Stimulated activated naive CD4-positive, alpha-beta T cell treated with Interleukin-2 at 50 U/mL for 16 hours (primary cell): ENCODE data around the gene PARP14.
"Not testable (repeated sequence)": the region's sequence is repeated elsewhere in the genome, so short reads cannot be mapped to it uniquely, and the experiment has no call there.

Experiments used
- DNase-seq: peaks from one replicate; lab custom pipeline; 2025; lab: John Stamatoyannopoulos, UW

Gene PARP14

DNA sequence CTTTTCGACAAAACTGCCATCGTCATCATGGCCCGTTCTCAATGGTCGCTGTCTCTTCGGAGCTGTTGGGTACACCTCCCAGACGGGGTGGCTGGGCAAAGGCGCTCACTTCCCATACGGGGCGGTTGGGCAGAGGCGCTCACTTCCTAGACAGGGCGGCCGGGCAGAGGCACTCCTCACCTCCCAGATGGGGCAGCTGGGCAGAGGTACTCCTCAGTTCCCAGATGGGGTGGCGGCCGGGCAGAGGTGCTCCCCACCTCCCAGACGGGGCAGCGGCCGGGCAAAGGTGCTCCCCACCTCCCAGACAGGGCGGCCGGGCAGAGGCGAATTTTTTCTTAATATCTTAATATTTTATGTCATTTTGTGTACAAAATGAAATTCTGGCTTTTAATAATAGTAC is 44.5 kb downstream of the PARP14 start:
- no peak for DNase-seq

DNA sequence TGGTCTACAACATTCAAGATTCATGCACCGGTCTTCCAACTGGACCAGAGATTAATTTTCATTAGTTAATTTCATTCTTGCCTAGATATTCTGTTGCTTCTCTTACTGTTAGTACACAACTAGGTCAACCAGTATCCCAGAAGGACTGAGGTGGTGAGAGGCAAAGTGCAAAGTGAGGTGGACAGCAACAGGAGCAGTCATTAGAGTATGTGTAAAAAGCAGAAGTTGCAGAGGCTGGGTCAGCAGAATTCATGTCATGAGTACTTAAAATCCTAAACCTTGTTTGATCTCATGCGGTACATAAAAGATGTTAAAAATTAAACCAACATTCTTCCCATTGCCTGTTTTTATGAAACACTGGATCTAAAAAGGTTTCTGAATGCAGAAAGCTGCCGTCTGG is 46.7 kb downstream of the PARP14 start:
- DNase-seq: no peak

DNA sequence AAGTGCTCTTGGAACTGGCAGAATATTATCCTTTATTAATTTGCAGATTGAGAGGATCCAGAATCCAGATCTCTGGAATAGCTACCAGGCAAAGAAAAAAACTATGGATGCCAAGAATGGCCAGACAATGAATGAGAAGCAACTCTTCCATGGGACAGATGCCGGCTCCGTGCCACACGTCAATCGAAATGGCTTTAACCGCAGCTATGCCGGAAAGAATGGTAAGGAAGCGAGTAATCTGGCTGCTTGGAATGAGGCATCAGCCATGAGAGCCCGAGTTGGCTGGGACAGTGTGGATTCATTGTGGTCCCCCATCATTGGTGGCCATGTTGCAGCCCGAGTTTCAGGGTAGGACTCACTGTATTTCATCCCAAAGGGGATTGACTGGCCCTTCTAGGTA is 47.1 kb downstream of the PARP14 start:
- DNase-seq: no peak

DNA sequence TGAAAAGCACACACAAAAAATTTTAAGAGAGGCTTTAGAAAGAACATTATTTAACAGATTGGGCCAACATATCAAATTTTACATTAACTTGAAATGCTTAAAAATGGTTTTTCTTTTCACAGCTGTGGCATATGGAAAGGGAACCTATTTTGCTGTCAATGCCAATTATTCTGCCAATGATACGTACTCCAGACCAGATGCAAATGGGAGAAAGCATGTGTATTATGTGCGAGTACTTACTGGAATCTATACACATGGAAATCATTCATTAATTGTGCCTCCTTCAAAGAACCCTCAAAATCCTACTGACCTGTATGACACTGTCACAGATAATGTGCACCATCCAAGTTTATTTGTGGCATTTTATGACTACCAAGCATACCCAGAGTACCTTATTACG is 47.5 kb downstream of the PARP14 start:
- DNase-seq: no peak

DNA sequence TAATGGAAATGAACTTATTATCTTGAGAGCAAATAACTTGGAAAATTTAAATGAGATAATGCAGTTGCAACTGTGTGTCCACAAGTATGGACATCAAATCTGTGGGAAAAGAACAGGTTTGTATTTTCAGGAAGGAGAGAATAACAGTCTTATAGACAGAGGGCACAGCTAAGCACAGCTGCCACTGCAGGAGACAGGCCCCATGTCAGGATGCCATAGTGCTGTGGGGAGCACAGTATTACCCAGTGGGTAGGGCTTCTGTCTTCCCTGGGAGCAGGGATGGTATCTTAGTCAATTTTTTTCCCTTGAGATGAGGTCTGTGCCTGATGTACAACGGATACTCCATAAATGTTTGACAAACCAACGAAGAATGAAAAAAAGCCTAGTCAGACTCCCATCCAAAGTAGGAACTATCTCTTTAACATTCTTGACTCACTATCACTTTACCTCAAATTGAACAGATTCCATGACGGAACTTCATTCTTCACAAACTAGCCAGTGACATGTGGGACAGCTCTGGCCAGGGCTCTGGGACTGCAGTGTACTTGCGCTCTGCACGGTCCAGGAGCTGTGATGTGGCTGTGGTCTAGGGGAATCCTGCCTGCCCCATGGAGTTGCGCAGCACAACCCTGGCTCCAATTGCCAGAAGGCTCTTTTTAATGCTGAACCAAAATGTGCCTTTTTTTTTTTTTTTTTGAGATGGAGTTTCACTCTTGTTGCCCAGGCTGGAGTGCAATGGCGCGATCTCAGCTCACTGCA is 48.3 kb downstream of the PARP14 start:
- DNase-seq: no peak

DNA sequence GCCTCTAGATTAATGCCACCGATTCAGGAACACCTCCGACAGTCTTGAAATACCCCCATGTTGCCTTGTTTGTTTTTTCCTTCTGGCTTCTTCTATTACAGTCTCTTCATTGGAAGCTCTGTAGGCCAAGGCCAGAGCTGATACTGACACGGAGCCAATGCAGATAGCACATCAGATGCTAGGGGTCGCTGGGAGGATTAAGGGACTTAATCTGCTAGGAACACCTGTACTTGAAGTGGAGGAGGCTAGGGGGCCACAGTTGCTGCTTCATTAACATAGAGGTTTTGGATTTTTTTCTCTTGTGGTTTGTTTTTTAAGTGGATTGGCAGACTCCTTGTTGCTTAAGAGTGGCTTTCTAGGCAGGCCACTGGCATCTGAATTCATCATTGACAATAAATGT is 49.6 kb downstream of the PARP14 start:
- DNase-seq: no peak

DNA sequence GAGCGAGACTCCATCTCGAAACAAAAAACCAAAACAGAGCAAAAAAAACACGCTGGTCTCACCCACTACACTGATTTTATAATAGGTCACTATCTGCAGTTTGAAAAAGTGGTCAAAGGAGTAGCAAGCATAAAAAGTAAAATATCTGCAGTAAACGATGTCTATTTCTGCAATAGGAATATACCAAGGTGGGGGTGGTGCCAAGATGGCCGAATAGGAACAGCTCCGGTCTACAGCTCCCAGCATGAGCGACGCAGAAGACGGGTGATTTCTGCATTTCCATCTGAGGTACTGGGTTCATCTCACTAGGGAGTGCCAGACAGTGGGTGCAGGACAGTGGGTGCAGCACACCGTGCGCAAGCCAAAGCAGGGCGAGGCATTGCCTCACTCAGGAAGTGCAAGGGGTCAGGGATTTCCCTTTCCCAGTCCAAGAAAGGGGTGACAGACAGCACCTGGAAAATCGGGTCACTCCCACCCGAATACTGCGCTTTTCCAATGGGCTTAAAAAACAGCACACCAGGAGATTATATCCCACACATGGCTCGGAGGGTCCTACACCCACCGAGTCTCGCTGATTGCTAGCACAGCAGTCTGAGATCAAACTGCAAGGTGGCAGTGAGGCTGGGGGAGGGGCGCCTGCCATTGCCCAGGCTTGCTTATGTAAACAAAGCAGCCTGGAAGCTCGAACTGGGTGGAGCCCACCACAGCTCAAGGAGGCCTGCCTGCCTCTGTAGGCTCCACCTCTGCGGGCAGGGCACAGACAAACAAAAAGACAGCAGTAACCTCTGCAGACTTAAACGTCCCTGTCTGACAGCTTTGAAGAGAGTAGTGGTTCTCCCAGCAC is 52.3 kb downstream of the PARP14 start:
- not testable (repeated sequence) for DNase-seq

DNA sequence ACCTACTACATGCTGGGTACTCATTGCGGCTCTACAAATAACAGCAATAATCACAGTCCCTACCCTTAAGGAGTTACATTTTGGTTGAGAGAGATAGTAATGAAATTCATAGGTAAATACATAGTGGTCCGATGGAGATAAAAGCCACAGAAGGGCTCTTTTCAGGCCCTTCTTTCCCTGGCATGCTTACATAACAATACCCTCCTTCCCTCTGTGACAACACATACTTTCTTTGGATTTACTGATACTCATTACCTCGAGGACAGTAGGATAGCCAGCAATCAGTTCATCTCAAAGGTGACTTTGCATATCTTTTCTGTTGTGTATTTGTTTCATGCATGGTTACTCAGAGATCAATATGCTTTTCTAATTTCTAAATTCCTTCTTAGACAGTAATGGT is 58.5 kb downstream of the PARP14 start:
- no peak for DNase-seq

DNA sequence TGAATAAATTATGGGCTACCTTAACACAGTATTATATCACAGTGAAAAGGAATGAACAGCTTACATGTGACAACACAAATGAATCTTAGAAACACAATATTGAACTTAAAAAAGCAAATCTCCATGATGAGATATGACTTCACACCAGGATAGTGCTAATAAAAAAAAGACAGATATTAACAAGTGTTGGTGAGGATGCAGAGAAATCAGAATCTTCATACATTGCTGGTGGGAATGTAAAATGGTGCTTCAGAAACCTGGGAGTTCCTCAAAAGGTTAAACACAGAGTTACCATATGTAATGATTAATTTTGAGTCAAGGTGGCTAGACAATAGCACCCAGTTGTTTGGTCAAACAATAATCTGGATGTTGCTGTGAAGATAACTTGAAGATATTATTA is 61.6 kb downstream of the PARP14 start:
- DNase-seq: no peak

DNA sequence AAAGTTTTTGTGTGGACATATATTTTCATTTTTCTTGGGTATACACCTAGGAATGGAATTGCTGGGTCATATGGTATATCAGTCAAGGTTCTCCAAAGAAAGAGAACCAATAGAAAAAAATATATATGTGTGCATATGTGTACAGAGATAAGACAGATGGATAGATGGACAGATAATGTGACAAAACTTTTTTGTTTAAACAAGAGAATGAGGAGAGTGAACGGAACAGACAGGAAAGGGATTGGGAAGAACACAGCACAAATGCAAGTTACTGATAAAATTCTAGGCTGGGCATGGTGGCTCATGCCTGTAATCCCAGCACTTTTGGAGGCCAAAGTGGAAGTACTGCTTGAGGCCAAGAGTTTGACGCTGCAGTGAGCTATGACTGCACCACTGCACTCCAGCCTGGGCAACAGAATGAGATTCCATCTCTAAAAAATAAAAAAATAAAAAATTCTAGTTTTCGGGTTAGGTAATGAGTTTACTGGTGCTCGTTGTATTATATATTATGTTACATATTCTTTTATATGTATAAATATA is 63.0 kb downstream of the PARP14 start:
- DNase-seq: no peak

DNA sequence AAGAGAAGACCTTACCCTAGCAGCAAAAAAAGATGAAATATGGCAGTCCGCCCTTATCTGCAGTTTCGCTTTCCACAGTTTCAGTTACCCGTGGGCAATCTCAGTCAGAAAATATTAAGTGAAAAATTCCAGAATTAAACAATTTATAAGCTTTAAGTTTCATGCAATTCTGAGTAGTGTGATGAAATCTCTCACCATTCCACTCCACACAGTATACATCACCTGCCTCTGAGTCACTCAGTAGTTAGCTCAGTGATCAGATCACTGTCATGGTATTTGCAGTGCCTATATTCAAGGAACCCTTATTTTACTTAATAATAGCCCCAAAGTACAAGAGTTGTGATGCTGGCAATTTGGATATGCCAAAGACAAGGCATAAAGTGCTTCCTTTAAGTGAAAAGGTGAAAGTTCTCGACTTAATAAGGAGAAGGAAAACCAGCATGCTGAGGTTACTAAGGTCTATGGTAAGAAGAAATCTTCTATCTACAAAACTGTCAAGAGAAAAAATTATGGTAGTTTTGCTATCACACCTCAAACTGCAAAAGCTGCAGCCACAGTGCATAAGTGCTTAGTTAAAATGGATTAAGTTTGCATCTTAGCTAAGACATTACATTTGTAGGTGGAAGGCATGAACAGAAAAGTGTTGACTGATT is 64.9 kb downstream of the PARP14 start:
- DNase-seq: no peak

DNA sequence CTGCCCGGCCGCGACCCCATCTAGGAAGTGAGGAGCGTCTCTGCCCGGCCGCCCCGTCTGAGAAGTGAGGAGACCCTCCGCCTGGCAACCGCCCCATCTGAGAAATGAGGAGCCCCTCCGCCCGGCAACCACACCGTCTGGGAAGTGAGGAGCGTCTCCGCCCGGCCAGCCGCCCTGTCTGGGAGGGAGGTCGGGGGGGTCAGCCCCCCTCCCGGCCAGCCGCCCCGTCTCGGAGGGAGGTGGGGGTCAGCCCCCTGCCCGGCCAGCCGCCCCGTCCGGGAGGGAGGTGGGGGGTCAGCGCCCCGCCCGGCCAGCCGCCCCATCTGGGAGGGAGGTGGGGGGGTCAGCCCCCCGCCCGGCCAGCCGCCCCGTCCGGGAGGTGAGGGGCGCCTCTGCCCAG is 66.7 kb downstream of the PARP14 start:
- not testable (repeated sequence) for DNase-seq

DNA sequence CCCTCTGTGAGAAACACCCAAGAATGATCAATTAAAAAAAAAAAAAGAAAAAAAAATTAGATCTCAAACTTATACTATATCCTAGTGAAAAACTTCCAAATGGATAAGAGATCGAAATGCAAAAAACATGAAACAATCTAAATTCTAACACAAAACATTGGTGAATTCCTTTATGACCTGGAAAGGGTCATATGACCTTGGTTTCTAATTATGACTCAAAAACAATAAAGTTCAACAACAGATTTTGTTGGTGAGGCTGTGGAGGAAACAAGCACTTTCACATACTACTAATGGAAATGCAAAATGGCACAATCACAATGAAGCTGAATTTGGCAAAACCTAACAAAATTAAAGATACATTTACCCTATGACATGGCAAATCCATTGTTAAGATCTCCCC is 67.7 kb downstream of the PARP14 start:
- DNase-seq: no peak

DNA sequence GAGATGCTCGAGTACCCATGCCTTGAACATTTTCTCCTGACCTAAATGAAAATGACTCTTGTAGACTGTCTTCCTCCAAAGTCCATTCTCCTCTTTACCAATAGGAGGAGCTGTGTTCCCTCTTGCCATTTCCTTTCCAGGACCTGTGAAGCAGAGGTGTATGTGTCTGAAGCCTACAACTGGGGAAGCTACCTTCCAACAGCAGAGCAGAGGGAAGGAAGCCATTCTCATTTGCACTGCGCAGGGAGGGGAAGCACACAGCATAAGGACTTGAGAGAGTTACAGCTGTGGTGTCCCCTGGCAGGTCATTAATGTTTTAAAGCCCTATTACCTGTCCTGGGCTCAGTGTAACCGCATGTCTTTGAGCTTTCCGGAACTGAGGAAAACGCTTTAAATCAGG is 74.3 kb downstream of the PARP14 start:
- DNase-seq: no peak

DNA sequence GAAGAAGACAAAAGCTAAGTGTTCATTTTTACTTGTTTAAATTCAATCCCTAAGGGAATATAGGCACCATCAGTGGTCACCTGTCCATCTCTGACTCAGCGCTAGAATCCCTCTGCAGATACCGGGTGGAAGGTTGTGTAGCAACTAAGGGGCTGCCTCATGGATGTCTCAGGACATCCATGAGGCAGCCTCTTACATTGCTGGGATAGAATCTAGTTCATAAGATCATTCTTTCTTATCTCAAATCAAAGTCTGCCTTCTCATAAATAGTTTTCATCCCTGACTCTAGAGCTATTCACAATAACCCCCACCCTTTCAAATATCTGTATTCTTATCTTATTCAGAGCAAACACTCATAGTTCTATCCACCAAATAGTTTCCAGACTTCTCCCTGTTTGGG is 74.9 kb downstream of the PARP14 start:
- no peak for DNase-seq

DNA sequence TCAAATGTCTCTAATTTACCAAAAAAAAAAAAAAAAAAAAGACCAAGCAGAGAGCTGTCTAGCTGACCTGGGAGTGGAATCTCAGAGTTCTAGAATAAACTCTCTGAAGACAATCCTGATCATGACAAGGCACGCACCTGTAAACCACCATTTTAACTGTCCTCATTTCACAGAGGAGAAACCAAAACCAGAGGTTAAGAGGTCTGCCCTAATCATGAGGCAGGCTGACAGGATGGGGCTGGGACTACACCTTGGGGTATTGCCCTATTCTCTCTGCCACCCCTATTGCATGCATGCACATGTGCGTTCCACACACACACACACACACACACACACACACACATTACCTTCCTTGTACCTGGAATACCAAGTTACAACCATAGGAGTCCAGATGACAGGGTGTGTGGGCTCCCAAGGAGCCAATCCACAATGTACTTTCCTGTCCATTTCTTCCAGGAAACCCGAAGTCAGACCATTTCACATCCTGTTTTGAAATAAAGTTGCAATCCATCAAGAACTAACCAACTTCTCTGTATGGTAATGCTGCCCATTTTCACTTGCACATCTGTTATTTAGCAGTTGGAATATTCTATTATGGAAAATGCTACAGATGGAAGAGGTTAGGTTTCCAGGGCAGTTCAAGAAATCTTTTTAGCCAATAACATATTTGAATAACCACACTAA is 78.4 kb downstream of the PARP14 start:
- no peak for DNase-seq

DNA sequence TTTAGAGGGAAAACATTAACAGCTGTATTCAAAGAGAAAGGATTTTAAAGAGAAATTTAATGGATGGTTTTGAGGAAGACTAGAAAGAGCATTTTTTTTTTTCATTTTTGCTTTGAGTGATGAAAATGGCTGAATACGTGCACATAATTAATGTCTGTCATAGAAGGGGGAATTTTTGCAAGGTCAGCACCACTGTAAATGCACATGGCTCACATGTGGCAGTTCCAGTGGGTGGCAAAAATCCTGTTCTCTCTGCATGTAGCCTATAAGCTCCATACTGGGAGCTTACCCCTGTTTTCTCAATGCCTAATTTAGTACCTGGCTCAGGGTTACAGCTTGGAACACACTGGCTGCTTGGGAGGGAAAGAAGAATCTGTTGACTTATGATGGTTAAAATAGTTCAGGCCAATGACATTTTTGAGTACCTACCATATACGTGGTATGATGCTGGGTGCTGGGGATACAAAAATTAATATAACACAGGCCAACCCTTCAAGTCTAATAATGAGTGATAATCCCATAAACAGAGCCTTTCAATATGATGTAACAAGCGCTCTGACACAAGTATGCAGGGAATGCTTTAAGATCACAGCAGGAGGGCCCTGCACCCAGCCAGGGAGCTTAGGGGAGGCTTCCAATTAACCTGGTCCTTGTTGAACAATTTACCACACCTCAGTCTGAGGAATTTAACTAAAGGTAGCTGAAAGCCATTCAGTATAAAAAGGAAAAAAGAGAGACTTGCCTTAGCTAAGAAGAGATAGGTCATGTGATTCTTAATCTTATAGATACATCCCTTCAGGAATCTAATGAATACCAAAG is 80.0 kb downstream of the PARP14 start:
- DNase-seq: no peak

DNA sequence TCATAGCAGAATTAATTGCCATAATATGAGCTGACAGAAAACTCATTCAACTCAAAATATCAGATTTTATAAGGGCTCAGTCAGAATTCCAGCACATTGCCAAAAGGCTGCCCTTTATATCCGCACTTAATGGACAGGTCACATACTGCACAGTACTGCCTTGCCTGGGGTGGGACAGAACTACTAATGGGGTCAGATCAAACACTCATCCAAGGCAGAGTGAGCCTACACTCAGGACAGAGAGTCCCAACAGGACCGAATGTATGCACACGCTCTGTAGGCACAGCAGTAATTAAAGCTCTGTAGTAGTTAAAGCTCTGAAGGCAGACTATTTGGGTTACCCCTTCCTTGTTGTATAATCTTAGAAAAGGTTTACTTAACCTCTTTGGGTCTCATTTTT is 85.8 kb downstream of the PARP14 start:
- no peak for DNase-seq

DNA sequence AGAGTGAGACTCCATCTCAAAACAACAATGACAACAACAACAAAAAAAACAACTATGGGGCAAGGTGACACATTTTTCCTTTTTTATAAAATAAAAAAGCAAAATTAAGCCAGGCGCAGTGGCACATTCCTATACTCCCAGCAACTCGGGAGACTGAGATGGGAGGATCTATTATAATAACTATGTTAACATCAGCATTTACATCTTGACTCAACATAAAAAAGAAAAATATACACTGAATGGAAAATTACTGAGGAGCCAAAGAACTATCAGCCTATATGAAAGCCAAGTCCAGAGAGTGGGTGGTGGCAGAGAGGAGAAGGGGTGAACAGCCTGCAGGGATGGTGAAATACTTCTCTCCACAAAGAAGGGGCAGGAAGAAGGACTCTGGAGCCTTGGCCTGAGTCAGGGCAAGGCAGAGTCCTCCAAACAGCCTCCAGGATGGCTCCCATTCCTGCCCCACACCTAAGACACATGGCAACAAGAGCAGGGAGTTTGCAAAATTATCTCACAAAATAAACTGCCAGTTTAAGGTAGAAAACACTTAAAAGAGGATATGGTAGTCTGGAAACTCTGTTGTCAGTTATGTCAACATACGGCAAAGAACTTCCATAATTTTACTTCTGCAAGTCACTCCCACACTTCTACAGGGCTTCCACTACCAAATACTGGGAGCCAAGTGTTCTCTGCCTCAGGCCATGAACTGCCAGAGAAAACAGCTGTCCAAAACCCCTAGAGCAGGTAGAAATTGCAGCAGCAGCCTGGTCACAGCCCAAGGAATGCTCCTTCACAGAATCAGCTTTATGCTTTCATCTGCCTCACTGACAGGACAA is 87.1 kb downstream of the PARP14 start:
- no peak for DNase-seq

DNA sequence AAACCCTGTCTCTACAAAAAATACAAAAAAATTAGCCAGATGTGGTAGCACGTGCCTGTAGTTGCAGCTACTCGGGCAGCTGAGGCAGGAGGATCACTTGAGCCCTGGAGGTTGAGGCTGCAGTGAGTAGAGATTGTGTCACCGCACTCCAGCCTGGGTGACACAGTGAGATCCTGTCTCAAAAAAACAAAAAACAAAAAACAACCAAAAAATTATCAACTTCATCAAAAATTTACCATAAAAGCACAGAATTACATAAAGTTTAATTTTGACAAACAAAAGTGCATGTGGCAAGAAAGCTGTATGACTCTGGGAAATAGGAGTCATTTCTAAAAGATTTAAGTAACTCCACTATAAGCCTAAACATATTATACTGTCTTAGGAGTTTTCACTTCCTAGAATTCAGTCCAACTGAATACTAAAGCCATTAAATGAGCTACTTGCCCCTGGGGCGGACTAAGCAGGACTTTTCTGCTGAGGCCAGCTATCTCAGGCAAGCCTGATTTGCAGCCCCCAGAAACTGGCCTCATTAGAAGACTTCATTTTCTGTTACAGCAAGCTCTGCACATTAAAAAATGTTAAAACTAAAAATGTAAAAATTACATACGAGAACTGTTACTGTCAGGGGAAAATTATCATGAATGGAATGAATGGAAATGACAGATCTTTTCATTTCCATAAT is 90.0 kb downstream of the PARP14 start:
- DNase-seq: no peak
